ENCODE measurements around the gene DYRK1A.

Gene DYRK1A

GRCh38 chr21:37432710-37433455 is 66.3 kb downstream of the DYRK1A start:
- Histone ChIP-seq H3K79me2 (ENCODE audit: insufficient read depth, low read length) (peaks cover 98% of the 10 kb centered on the region), H3F3A (ENCODE audit: insufficient read depth) (peaks cover 9% of the 10 kb centered on the region; the same call in 1 of the 2 replicates), H3K27me3 (ENCODE audit: low read length) (no peaks in the 10 kb centered on the region), H4K20me1 (ENCODE audit: low read depth, low read length) (peaks cover 50% of the 10 kb centered on the region), H3K27ac (ENCODE audit: low read depth, low read length) (no peak overlapping the region), H3K9me3 (ENCODE audit: insufficient read depth, low read length) (no peaks in the 10 kb centered on the region), H3K9ac (ENCODE audit: low read length) (no peak overlapping the region), H3K4me3 (ENCODE audit: insufficient read depth, low read length, poor library complexity, severe bottlenecking) (no peak overlapping the region), H3K9me2 (replicated peaks; ENCODE audit: insufficient read depth, low read length) (no peaks in the 10 kb centered on the region), H3K36me3 (ENCODE audit: low read length) (peaks cover 21% of the 10 kb centered on the region; the same call in 1 of the 2 replicates), H3K4me2 (ENCODE audit: low read depth, low read length, poor library complexity, severe bottlenecking) (no peak overlapping the region), H2AFZ (ENCODE audit: low read depth, low read length, severe bottlenecking) (no peak overlapping the region)
- TF ChIP-seq EZH2phosphoT487 (conservative IDR thresholded peaks at IDR 0.05; ENCODE audit: low read length): no peak
- TF ChIP-seq, protein P1, sequence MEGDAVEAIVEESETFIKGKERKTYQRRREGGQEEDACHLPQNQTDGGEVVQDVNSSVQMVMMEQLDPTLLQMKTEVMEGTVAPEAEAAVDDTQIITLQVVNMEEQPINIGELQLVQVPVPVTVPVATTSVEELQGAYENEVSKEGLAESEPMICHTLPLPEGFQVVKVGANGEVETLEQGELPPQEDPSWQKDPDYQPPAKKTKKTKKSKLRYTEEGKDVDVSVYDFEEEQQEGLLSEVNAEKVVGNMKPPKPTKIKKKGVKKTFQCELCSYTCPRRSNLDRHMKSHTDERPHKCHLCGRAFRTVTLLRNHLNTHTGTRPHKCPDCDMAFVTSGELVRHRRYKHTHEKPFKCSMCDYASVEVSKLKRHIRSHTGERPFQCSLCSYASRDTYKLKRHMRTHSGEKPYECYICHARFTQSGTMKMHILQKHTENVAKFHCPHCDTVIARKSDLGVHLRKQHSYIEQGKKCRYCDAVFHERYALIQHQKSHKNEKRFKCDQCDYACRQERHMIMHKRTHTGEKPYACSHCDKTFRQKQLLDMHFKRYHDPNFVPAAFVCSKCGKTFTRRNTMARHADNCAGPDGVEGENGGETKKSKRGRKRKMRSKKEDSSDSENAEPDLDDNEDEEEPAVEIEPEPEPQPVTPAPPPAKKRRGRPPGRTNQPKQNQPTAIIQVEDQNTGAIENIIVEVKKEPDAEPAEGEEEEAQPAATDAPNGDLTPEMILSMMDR (IDR thresholded peaks at IDR 0.05; ENCODE audit: insufficient read depth, low read length, poor library complexity, severe bottlenecking): no peak

DNA sequence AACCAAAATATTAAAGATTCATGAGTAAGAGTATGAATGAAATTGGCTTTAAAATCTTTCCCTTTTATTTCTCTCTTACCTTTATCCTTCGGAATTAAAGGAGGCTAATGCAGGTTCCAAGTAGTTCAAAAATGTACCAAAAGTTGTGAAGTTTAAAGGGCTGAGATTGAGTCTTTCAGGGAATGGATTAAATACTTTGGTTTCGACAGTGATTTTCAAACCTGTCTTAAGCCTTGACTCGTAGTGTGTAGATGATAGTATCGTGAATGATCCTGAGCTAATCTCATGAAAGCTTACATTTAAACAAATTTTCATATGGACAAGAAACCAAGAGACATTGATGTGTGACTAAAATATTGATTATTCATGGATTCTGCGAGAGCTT is 66.9 kb downstream of the DYRK1A start:
- H3K27me3 ChIP-seq (ENCODE audit: low read length): no peaks in the 10 kb centered on the region
- TF ChIP-seq EZH2phosphoT487 (conservative IDR thresholded peaks at IDR 0.05; ENCODE audit: low read length): no peak
- TF ChIP-seq, protein P1 (IDR thresholded peaks at IDR 0.05; ENCODE audit: insufficient read depth, low read length, poor library complexity, severe bottlenecking): no peak
- peaks cover 52% of the 10 kb centered on the region for H4K20me1 ChIP-seq (ENCODE audit: low read depth, low read length)
- H3K9me3 ChIP-seq (ENCODE audit: insufficient read depth, low read length): no peaks in the 10 kb centered on the region
- peaks cover 9% of the 10 kb centered on the region; the same call in 1 of the 2 replicates for H3F3A ChIP-seq (ENCODE audit: insufficient read depth)
- H3K79me2 ChIP-seq (ENCODE audit: insufficient read depth, low read length): peaks cover 98% of the 10 kb centered on the region
- no peak overlapping the region for H3K9ac ChIP-seq (ENCODE audit: low read length)
- H2AFZ ChIP-seq (ENCODE audit: low read depth, low read length, severe bottlenecking): no peak overlapping the region
- H3K4me2 ChIP-seq (ENCODE audit: low read depth, low read length, poor library complexity, severe bottlenecking): no peak overlapping the region
- H3K4me3 ChIP-seq (ENCODE audit: insufficient read depth, low read length, poor library complexity, severe bottlenecking): no peak overlapping the region
- H3K27ac ChIP-seq (ENCODE audit: low read depth, low read length): no peak overlapping the region
- H3K9me2 ChIP-seq (replicated peaks; ENCODE audit: insufficient read depth, low read length): no peaks in the 10 kb centered on the region
- peaks cover 15% of the 10 kb centered on the region; the same call in 1 of the 2 replicates for H3K36me3 ChIP-seq (ENCODE audit: low read length)

GRCh38 chr21:37435120-37435519 is 68.5 kb downstream of the DYRK1A start:
- H3K9ac ChIP-seq (ENCODE audit: low read length): no peak overlapping the region
- H3K27me3 ChIP-seq (ENCODE audit: low read length): no peaks in the 10 kb centered on the region
- no peak overlapping the region for H3K27ac ChIP-seq (ENCODE audit: low read depth, low read length)
- no peak overlapping the region for H2AFZ ChIP-seq (ENCODE audit: low read depth, low read length, severe bottlenecking)
- no peak overlapping the region for H3K4me2 ChIP-seq (ENCODE audit: low read depth, low read length, poor library complexity, severe bottlenecking)
- H3K4me3 ChIP-seq (ENCODE audit: insufficient read depth, low read length, poor library complexity, severe bottlenecking): no peak overlapping the region
- TF ChIP-seq EZH2phosphoT487 (conservative IDR thresholded peaks at IDR 0.05; ENCODE audit: low read length): no peak
- TF ChIP-seq, protein P1 (IDR thresholded peaks at IDR 0.05; ENCODE audit: insufficient read depth, low read length, poor library complexity, severe bottlenecking): no peak
- peaks cover 66% of the 10 kb centered on the region for H4K20me1 ChIP-seq (ENCODE audit: low read depth, low read length)
- peaks cover 9% of the 10 kb centered on the region; the same call in 1 of the 2 replicates for H3F3A ChIP-seq (ENCODE audit: insufficient read depth)
- H3K79me2 ChIP-seq (ENCODE audit: insufficient read depth, low read length): peaks cover 98% of the 10 kb centered on the region
- H3K9me2 ChIP-seq (replicated peaks; ENCODE audit: insufficient read depth, low read length): no peaks in the 10 kb centered on the region
- H3K36me3 ChIP-seq (ENCODE audit: low read length): 0 out of 2 replicates have a peak, but pooled peaks cover 8% of the 10 kb centered on the region
- H3K9me3 ChIP-seq (ENCODE audit: insufficient read depth, low read length): no peaks in the 10 kb centered on the region
